Measurements from ENCODE around the gene TMEM150B. TPM values are rescaled to one million over a fixed set of nuclear protein-coding genes. Genes with fewer than 3 reads are reported as not detected.

TMEM150B gene
- total and polyA plus RNA-seq, 2 of the 13 experiments (the other 11 are each of a cell fraction or from before 2014, with no cell fraction given) = 1.3 to 1.8 TPM

DNA sequence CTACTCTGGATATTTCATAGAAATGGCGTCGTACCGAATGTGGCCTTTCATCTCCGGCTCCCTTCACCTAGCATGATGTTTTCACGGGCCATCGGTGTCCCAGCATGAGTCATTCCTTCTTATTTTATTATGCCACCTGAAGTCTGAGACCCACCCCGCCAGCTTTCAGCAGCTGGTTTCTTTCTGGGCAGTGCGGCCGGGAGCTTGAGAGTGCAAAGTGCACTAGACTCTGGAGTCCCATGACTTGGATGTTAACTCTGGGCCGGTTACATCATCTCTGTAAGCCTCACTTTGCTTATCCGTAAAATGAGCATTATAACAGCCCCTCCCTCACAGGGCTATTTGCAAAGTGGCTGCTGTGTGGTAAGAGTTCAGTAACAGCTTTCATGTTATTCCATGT, 8.7 kb upstream of the TMEM150B start (continued):
- TF ChIP-seq, protein P1, sequence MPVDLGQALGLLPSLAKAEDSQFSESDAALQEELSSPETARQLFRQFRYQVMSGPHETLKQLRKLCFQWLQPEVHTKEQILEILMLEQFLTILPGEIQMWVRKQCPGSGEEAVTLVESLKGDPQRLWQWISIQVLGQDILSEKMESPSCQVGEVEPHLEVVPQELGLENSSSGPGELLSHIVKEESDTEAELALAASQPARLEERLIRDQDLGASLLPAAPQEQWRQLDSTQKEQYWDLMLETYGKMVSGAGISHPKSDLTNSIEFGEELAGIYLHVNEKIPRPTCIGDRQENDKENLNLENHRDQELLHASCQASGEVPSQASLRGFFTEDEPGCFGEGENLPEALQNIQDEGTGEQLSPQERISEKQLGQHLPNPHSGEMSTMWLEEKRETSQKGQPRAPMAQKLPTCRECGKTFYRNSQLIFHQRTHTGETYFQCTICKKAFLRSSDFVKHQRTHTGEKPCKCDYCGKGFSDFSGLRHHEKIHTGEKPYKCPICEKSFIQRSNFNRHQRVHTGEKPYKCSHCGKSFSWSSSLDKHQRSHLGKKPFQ (CRISPR knock-in tag; IDR thresholded peaks at IDR 0.05; ENCODE audit: insufficient replicate concordance) = peak; percentile 45
- 0 out of 2 replicates have a peak, but pooled peaks have one; percentile 47 for TF ChIP-seq PRDM10 (CRISPR knock-in tag; IDR thresholded peaks at IDR 0.05; ENCODE audit: low read depth)
- peak; percentile 92 for TF ChIP-seq RCOR2 (CRISPR knock-in tag; IDR thresholded peaks at IDR 0.05)
- TF ChIP-seq ZNF12 (CRISPR knock-in tag; IDR thresholded peaks at IDR 0.05) = peak; percentile 47; the same call in 1 of the 2 replicates
- TF ChIP-seq HNRNPK (IDR thresholded peaks at IDR 0.05; ENCODE audit: low read depth, low read length, poor library complexity, severe bottlenecking) = no peak
- no peak for TF ChIP-seq ZNF296 (CRISPR knock-in tag; conservative IDR thresholded peaks at IDR 0.05)
- TF ChIP-seq, protein P2, sequence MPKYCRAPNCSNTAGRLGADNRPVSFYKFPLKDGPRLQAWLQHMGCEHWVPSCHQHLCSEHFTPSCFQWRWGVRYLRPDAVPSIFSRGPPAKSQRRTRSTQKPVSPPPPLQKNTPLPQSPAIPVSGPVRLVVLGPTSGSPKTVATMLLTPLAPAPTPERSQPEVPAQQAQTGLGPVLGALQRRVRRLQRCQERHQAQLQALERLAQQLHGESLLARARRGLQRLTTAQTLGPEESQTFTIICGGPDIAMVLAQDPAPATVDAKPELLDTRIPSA (CRISPR knock-in tag; IDR thresholded peaks at IDR 0.05; ENCODE audit: borderline replicate concordance) = no peak
- peak; percentile 34; the same call in 1 of the 2 replicates for TF ChIP-seq ZKSCAN8 (CRISPR knock-in tag; IDR thresholded peaks at IDR 0.05; ENCODE audit: borderline replicate concordance)
- no peak for TF ChIP-seq SNRNP70 (IDR thresholded peaks at IDR 0.05; ENCODE audit: low read depth, low read length)
- TF ChIP-seq MTA1 (CRISPR knock-in tag; IDR thresholded peaks at IDR 0.05; ENCODE audit: borderline replicate concordance) = no peak
- TF ChIP-seq ZNF781 (CRISPR knock-in tag; IDR thresholded peaks at IDR 0.05; ENCODE audit: borderline replicate concordance, not compliant biosample characterization) = no peak
- TF ChIP-seq KDM2A (CRISPR knock-in tag; IDR thresholded peaks at IDR 0.05; ENCODE audit: borderline replicate concordance, low read depth) = peak; percentile 44; the same call in 1 of the 2 replicates
- no peak for TF ChIP-seq NCOA5 (CRISPR knock-in tag; IDR thresholded peaks at IDR 0.05)
- TF ChIP-seq EP300 (IDR thresholded peaks at IDR 0.05; ENCODE audit: low read depth in 2 of 2, low read length in 2 of 2) = peak in 1 of 2 experiments; percentile 70; a peak in 2 of 4 replicates
- peak; percentile 45; the same call in 1 of the 2 replicates for TF ChIP-seq EP300 (CRISPR knock-in tag; IDR thresholded peaks at IDR 0.05; ENCODE audit: borderline replicate concordance)
- TF ChIP-seq ZBTB34 (CRISPR knock-in tag; IDR thresholded peaks at IDR 0.05) = no peak
- no peak for TF ChIP-seq ZNF850 (CRISPR knock-in tag; conservative IDR thresholded peaks at IDR 0.05)
- no peak for TF ChIP-seq FLYWCH1 (CRISPR knock-in tag; IDR thresholded peaks at IDR 0.05)
- TF ChIP-seq PAF1 (CRISPR knock-in tag; IDR thresholded peaks at IDR 0.05) = no peak
- TF ChIP-seq EHMT2 (IDR thresholded peaks at IDR 0.05; ENCODE audit: borderline replicate concordance, low read depth, low read length) = no peak
- no peak for TF ChIP-seq SIN3B (IDR thresholded peaks at IDR 0.05; ENCODE audit: low read length)
- TF ChIP-seq ETV6 (CRISPR knock-in tag; conservative IDR thresholded peaks at IDR 0.05) = no peak
- 0 out of 2 replicates have a peak, but pooled peaks have one; percentile 42 for TF ChIP-seq SNAI1 (CRISPR knock-in tag; IDR thresholded peaks at IDR 0.05; ENCODE audit: borderline replicate concordance)
- TF ChIP-seq ZNF432 (CRISPR knock-in tag; IDR thresholded peaks at IDR 0.05; ENCODE audit: borderline replicate concordance) = no peak

All from HepG2 (cell line).